A673 (cell line): Measurements from ENCODE around the gene UTP14A.

Experiments used
- CTCF ChIP-seq: fragments of 300-800, 200-600 bp; sonication (generic); conservative IDR thresholded peaks from 2 replicates; pipeline ENCODE4 v1.5.1; 2017; ENCODE audit warnings: low read depth, mild to moderate bottlenecking, antibody characterized with exemption, low read length, moderate library complexity, mixed read lengths
- EZH2 ChIP-seq: fragments of 200-600 bp; sonication (generic); IDR thresholded peaks from 2 replicates; pipeline ENCODE4 v1.6.1; 2017; ENCODE audit warnings: borderline replicate concordance, low read depth, mild to moderate bottlenecking, mixed read lengths, antibody characterized with exemption, low read length; ENCODE audit not compliant: poor library complexity, severe bottlenecking

GRCh38 chrX:129877401-129877800 lies 28.6 kb upstream of the UTP14A start:
- TF ChIP-seq CTCF (no peak), EZH2 (no peak)
